H9 (cell line): Measurements from ENCODE around the gene ETNPPL. TPM values are rescaled to one million over a fixed set of nuclear protein-coding genes. Genes with fewer than 3 reads are reported as not detected.

Experiments
- DNase-seq: peaks from one replicate; pipeline ENCODE4 v3.0.0-alpha.2; 2017
- H2AFZ ChIP-seq: one replicate; pipeline ENCODE4 v1.6.1; 2013; ENCODE audit warnings: mild to moderate bottlenecking, low read length, control low read depth, moderate library complexity
- H2AK5ac ChIP-seq: 2 replicates; pipeline ENCODE4 v1.6.1; 2013; ENCODE audit warnings: low read length, control low read depth, mixed read lengths; ENCODE audit not compliant: insufficient read length
- H2BK120ac ChIP-seq: one replicate; pipeline ENCODE4 v1.6.1; 2013; ENCODE audit warnings: low read depth, mild to moderate bottlenecking, low read length, control low read depth, inconsistent platforms; ENCODE audit not compliant: poor library complexity, severe bottlenecking
- H2BK12ac ChIP-seq: 2 replicates; pipeline ENCODE4 v1.6.1; 2013; ENCODE audit warnings: low read length, control low read depth, mixed read lengths, low read depth; ENCODE audit not compliant: insufficient read length
- H2BK15ac ChIP-seq: 2 replicates; pipeline ENCODE4 v1.6.1; 2013; ENCODE audit warnings: low read depth, low read length, control low read depth
- H2BK20ac ChIP-seq: one replicate; pipeline ENCODE4 v1.6.1; 2013; ENCODE audit warnings: low read depth, mild to moderate bottlenecking, low read length, control low read depth, inconsistent platforms; ENCODE audit not compliant: poor library complexity, severe bottlenecking
- H2BK5ac ChIP-seq: 2 replicates; pipeline ENCODE4 v1.6.1; 2013; ENCODE audit warnings: low read length, control low read depth, mixed read lengths; ENCODE audit not compliant: insufficient read length
- H3K14ac ChIP-seq: 2 replicates; pipeline ENCODE4 v1.6.1; 2013; ENCODE audit warnings: low read length, control low read depth; ENCODE audit not compliant: insufficient read depth
- H3K18ac ChIP-seq: 2 replicates; pipeline ENCODE4 v1.6.1; 2013; ENCODE audit warnings: low read depth, mild to moderate bottlenecking, mixed read lengths, low read length, control low read depth; ENCODE audit not compliant: insufficient read length
- H3K23ac ChIP-seq: 2 replicates; pipeline ENCODE4 v1.6.1; 2013; ENCODE audit warnings: low read length, control low read depth, mixed read lengths, low read depth; ENCODE audit not compliant: insufficient read length
- H3K23me2 ChIP-seq: 2 replicates; pipeline ENCODE4 v1.6.1; 2013; ENCODE audit warnings: low read depth, mild to moderate bottlenecking, mixed read lengths, low read length, control low read depth; ENCODE audit not compliant: insufficient read length, poor library complexity, severe bottlenecking
- H3K27ac ChIP-seq: 2 replicates; pipeline ENCODE4 v1.5.1; 2013; ENCODE audit warnings: low read length, control low read depth, mixed read lengths, low read depth; ENCODE audit not compliant: insufficient read length
- H3K27me3 ChIP-seq: 2 replicates; pipeline ENCODE4 v1.6.1; 2013; ENCODE audit warnings: low read length, control low read depth, inconsistent platforms; ENCODE audit not compliant: insufficient read depth
- H3K4ac ChIP-seq: 2 replicates; pipeline ENCODE4 v1.6.1; 2013; ENCODE audit warnings: low read depth, mild to moderate bottlenecking, control low read depth, inconsistent platforms, low read length, moderate library complexity
- H3K4me1 ChIP-seq: 2 replicates; pipeline ENCODE4 v1.6.1; 2013; ENCODE audit warnings: low read length, control low read depth, inconsistent platforms; ENCODE audit not compliant: insufficient read depth
- H3K4me2 ChIP-seq: 2 replicates; pipeline ENCODE4 v1.6.1; 2013; ENCODE audit warnings: low read length, control low read depth, mixed read lengths; ENCODE audit not compliant: insufficient read length, insufficient read depth
- H3K56ac ChIP-seq: 2 replicates; pipeline ENCODE4 v1.6.1; 2013; ENCODE audit warnings: low read depth, mild to moderate bottlenecking, mixed read lengths, low read length, control low read depth; ENCODE audit not compliant: insufficient read length
- H3K79me1 ChIP-seq: 2 replicates; pipeline ENCODE4 v1.6.1; 2013; ENCODE audit warnings: low read depth, mild to moderate bottlenecking, moderate library complexity, low read length, control low read depth, inconsistent platforms; ENCODE audit not compliant: insufficient read depth, poor library complexity, severe bottlenecking
- H3K79me2 ChIP-seq: 2 replicates; pipeline ENCODE4 v1.6.1; 2013; ENCODE audit warnings: low read length, control low read depth, inconsistent platforms; ENCODE audit not compliant: insufficient read depth
- H3K9ac ChIP-seq: 2 replicates; pipeline ENCODE4 v1.6.1; 2013; ENCODE audit warnings: low read length, control low read depth, mixed read lengths; ENCODE audit not compliant: insufficient read length; ENCODE audit errors: extremely low read depth
- H3K9me3 ChIP-seq: one replicate; pipeline ENCODE4 v1.6.1; 2013; ENCODE audit warnings: low read depth, low read length, inconsistent platforms; ENCODE audit not compliant: control insufficient read depth
- H3T11ph ChIP-seq: one replicate; pipeline ENCODE4 v1.6.1; 2013; ENCODE audit warnings: mild to moderate bottlenecking, low read length, control low read depth, inconsistent platforms
- H4K20me1 ChIP-seq: one replicate; pipeline ENCODE4 v1.6.1; 2013; ENCODE audit not compliant: control insufficient read depth, insufficient read length, insufficient read depth
- H4K5ac ChIP-seq: 2 replicates; pipeline ENCODE4 v1.6.1; 2013; ENCODE audit warnings: low read depth, mild to moderate bottlenecking, mixed read lengths, low read length, control low read depth; ENCODE audit not compliant: insufficient read length
- H4K8ac ChIP-seq: replicated peaks from 2 replicates; pipeline ENCODE4 v1.6.1; 2013; ENCODE audit warnings: low read length, control low read depth, mixed read lengths, low read depth; ENCODE audit not compliant: insufficient read length
- H4K91ac ChIP-seq: 2 replicates; pipeline ENCODE4 v1.6.1; 2013; ENCODE audit warnings: low read depth, mild to moderate bottlenecking, moderate library complexity, mixed read lengths, low read length, control low read depth; ENCODE audit not compliant: insufficient read length
- H3K27ac Mint-ChIP-seq, 3 experiments: 2 replicates in 2 of 3; 3 replicates in 1 of 3; pipeline ENCODE4 v1.8.0; 2020 to 2021; ENCODE audit warnings: mixed read lengths in 3 of 3, mild to moderate bottlenecking in 1 of 3, moderate library complexity in 1 of 3
- H3K27me3 Mint-ChIP-seq: 2 replicates; pipeline ENCODE4 v1.8.0; 2021; ENCODE audit warnings: low read depth, mild to moderate bottlenecking, moderate library complexity, mixed read lengths
- H3K36me3 Mint-ChIP-seq, 3 experiments: 2 replicates in 2 of 3; 3 replicates in 1 of 3; pipeline ENCODE4 v1.8.0; 2020 to 2021; ENCODE audit warnings: low read depth in 3 of 3, mixed read lengths in 3 of 3; ENCODE audit not compliant: insufficient read depth in 1 of 3
- H3K4me1 Mint-ChIP-seq, 2 experiments: 2 replicates each; pipeline ENCODE4 v1.8.0; 2020; ENCODE audit warnings: mixed read lengths in 2 of 2
- H3K4me3 Mint-ChIP-seq, 2 experiments: 2 replicates in 1 of 2; 3 replicates in 1 of 2; pipeline ENCODE4 v1.8.0; 2020 to 2021; ENCODE audit warnings: mild to moderate bottlenecking in 2 of 2, mixed read lengths in 2 of 2, moderate library complexity in 1 of 2
- H3K9me3 Mint-ChIP-seq, 2 experiments: 2 replicates in 1 of 2; 3 replicates in 1 of 2; pipeline ENCODE4 v1.8.0; 2020; ENCODE audit warnings: mild to moderate bottlenecking in 2 of 2, mixed read lengths in 2 of 2, moderate library complexity in 1 of 2
- WGBS: extraction: QIAGEN DNeasy Blood & Tissue Kit; methylation state at CpG from one replicate; pipeline ENCODE4 v1.1.7; 2013; ENCODE audit warnings: missing lambda C conversion rate, low lambda C conversion rate, mixed read lengths; ENCODE audit not compliant: insufficient read length; ENCODE audit errors: extremely low coverage; 5-methylcytosine and 5-hydroxymethylcytosine counted together
- total RNA-seq: library from RNA; stranded (reverse); gene quantifications from 2 replicates; pipeline ENCODE4 v1.2.1, GENCODE V29; 2021
- TF ChIP-seq, protein P1 (sequence below): fragments of 200-600 bp; sonication (generic); conservative IDR thresholded peaks from 3 replicates; pipeline ENCODE4 v1.8.0; 2021; ENCODE audit warnings: antibody characterized with exemption, mild to moderate bottlenecking

The ETNPPL gene
- total RNA-seq, 1 experiment from 2014 or later: 1.3 TPM

DNA sequence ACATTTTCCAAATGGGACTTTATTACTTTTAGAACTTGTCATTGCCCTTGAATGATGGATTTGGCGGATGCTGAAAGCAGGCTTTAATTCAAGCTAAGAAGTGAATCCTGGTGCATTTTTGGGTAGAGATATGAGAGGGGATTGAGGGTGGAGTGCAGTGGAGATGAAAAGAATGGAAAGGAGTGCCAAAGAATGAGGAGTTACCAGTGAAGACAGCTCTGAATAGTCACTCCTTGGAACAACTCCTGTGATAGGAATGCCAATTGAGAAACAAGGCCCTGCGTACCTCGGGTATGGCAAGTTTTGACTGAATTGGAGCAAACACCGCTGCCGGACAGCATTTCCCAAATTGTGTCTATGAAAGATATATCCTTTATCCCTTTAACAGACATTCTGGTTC lies 36.5 kb upstream of the ETNPPL start:
- Histone ChIP-seq H3K4me1 (peaks cover 4% of the 10 kb centered on the region; the same call in 1 of the 2 replicates), H3T11ph (no peak overlapping the region), H4K91ac (no peak overlapping the region), H4K5ac (no peak overlapping the region), H3K9ac (no peak overlapping the region), H3K23ac (no peak overlapping the region), H3K56ac (no peak overlapping the region), H2BK120ac (no peak overlapping the region), H3K27me3 (no peaks in the 10 kb centered on the region), H2BK12ac (no peak overlapping the region), H2BK20ac (no peak overlapping the region), H3K79me1 (no peaks in the 10 kb centered on the region), H2AK5ac (no peak overlapping the region), H4K20me1 (no peaks in the 10 kb centered on the region), H3K79me2 (no peaks in the 10 kb centered on the region), H2AFZ (no peak overlapping the region), H3K4ac (no peak overlapping the region), H3K23me2 (no peaks in the 10 kb centered on the region), H3K18ac (no peak overlapping the region), H2BK5ac (no peak overlapping the region), H4K8ac (no peak overlapping the region), H3K27ac (no peak overlapping the region), H3K9me3 (no peaks in the 10 kb centered on the region), H2BK15ac (no peak overlapping the region), H3K14ac (no peak overlapping the region), H3K4me2 (no peak overlapping the region)
- no peak overlapping the region for H3K4me3 Mint-ChIP-seq
- WGBS: no CpG with 5 or more reads among the region's 5 CpGs
- H3K27ac Mint-ChIP-seq: no peak overlapping the region
- no peaks in the 10 kb centered on the region for H3K27me3 Mint-ChIP-seq
- H3K9me3 Mint-ChIP-seq: no peaks in the 10 kb centered on the region
- H3K36me3 Mint-ChIP-seq: no peaks in the 10 kb centered on the region
- no peak for DNase-seq
- TF ChIP-seq, protein P1, sequence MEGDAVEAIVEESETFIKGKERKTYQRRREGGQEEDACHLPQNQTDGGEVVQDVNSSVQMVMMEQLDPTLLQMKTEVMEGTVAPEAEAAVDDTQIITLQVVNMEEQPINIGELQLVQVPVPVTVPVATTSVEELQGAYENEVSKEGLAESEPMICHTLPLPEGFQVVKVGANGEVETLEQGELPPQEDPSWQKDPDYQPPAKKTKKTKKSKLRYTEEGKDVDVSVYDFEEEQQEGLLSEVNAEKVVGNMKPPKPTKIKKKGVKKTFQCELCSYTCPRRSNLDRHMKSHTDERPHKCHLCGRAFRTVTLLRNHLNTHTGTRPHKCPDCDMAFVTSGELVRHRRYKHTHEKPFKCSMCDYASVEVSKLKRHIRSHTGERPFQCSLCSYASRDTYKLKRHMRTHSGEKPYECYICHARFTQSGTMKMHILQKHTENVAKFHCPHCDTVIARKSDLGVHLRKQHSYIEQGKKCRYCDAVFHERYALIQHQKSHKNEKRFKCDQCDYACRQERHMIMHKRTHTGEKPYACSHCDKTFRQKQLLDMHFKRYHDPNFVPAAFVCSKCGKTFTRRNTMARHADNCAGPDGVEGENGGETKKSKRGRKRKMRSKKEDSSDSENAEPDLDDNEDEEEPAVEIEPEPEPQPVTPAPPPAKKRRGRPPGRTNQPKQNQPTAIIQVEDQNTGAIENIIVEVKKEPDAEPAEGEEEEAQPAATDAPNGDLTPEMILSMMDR: no peak
- H3K4me1 Mint-ChIP-seq: no peaks in the 10 kb centered on the region
